Measurements from ENCODE around the gene MRPL24. TPM values are rescaled to one million over a fixed set of nuclear protein-coding genes. Genes with fewer than 3 reads are reported as not detected.

MRPL24 gene
- total and polyA plus RNA-seq, 2 of the 13 experiments (the other 11 are each of a cell fraction or from before 2014, with no cell fraction given): 38.1 to 42.9 TPM

DNA sequence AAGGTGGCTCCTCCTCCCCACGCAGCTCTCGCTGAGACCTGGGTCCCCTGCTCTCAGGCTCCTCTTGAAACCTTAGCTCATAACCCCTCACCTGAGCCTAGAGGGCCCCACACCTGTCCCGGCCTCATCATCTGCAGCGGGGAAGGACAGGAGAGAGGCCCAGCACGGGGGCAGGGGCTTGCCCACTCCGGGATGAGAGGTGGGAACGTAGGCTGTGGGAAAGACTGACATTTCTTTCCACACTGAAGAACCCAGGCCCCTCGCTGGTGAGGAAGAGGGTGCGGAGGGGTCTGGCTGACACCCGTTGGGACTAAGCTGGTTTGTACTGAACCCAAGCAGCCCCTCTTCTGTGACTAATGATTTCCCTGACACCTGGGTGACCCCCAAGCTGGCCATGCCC is 49.7 kb downstream of the MRPL24 start:
- Histone ChIP-seq H3K9ac (ENCODE audit: insufficient read depth, low read depth, low read length) (no peak overlapping the region), H4K20me1 (ENCODE audit: insufficient read depth, low read length) (no peaks in the 10 kb centered on the region), H3K4me2 (ENCODE audit: low read depth, low read length) (no peak overlapping the region), H3K27me3 (ENCODE audit: control insufficient read depth in 1 of 2, insufficient read depth in 2 of 2, low read length in 2 of 2) (peaks cover 14 to 46% of the 10 kb centered on the region in 2 experiments; a peak in 4 of 5 replicates), H3K4me3 (replicated peaks in 1 of 3; ENCODE audit: insufficient read depth in 1 of 3, low read depth in 2 of 3, low read length in 3 of 3) (no peak overlapping the region), H3K4me1 (ENCODE audit: insufficient read depth, low read length) (peaks cover 40% of the 10 kb centered on the region), H3K79me2 (ENCODE audit: insufficient read depth, low read length) (no peaks in the 10 kb centered on the region), H3K27ac (ENCODE audit: extremely low read length, insufficient read depth, low read length) (no peak overlapping the region), H3K9me3 (ENCODE audit: low read length) (no peaks in the 10 kb centered on the region), H2AFZ (ENCODE audit: low read length) (no peak overlapping the region), H3K36me3 (replicated peaks in 1 of 2; ENCODE audit: control insufficient read depth in 1 of 2, insufficient read depth in 2 of 2, low read length in 2 of 2) (no peaks in the 10 kb centered on the region)
- intact Hi-C loops (cut with micrococcal nuclease; ENCODE audit: unreplicated experiment): no loop called here
- CTCF ChIA-PET (ENCODE audit: low intra/inter-chr PET ratio, low total read pairs): interaction anchor here (2.9 to 4.7 kb wide), 2 partner anchors 14 to 35 kb away, joined by 30 to 119 read pairs; partner anchors contain the start of genes CRABP2, ISG20L2 and METTL25B
- in situ Hi-C loops (cut with HindIII; ENCODE audit: extremely low pct_ligation_motif_present, low pct_unique_long_range_greater_than_20kb): loop anchor here (10.0 kb wide), 2 partner anchors 174 to 234 kb away; partner anchors contain the start of genes LRRC71 and NTRK1
- no TSS peak for BruUV-seq (replicated peaks)
- POLR2A ChIA-PET: interaction anchor here (0.7 to 2.0 kb wide), 3 partner anchors 16 to 37 kb away, joined by 3 to 5 read pairs (median 5); partner anchors contain the start of genes ISG20L2 and METTL25B
- FAIRE-seq (no peak), DNase-seq (ENCODE audit: low spot score) (no peak), ATAC-seq (no peak)
- TF ChIP-seq KLF11 (CRISPR knock-in tag; IDR thresholded peaks at IDR 0.05): no peak
- no peak for TF ChIP-seq HES4 (CRISPR knock-in tag; IDR thresholded peaks at IDR 0.05; ENCODE audit: borderline replicate concordance)
- TF ChIP-seq, protein P1, sequence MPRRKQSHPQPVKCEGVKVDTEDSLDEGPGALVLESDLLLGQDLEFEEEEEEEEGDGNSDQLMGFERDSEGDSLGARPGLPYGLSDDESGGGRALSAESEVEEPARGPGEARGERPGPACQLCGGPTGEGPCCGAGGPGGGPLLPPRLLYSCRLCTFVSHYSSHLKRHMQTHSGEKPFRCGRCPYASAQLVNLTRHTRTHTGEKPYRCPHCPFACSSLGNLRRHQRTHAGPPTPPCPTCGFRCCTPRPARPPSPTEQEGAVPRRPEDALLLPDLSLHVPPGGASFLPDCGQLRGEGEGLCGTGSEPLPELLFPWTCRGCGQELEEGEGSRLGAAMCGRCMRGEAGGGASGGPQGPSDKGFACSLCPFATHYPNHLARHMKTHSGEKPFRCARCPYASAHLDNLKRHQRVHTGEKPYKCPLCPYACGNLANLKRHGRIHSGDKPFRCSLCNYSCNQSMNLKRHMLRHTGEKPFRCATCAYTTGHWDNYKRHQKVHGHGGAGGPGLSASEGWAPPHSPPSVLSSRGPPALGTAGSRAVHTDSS (CRISPR knock-in tag; conservative IDR thresholded peaks at IDR 0.05): no peak
- TF ChIP-seq MAF1 (CRISPR knock-in tag; IDR thresholded peaks at IDR 0.05; ENCODE audit: borderline replicate concordance): no peak
- TF ChIP-seq, protein P2, sequence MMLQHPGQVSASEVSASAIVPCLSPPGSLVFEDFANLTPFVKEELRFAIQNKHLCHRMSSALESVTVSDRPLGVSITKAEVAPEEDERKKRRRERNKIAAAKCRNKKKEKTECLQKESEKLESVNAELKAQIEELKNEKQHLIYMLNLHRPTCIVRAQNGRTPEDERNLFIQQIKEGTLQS (CRISPR knock-in tag; IDR thresholded peaks at IDR 0.05): no peak
- no peak for TF ChIP-seq ZMYM4 (CRISPR knock-in tag; IDR thresholded peaks at IDR 0.05)
- TF ChIP-seq ZNF83 (CRISPR knock-in tag; IDR thresholded peaks at IDR 0.05; ENCODE audit: borderline replicate concordance): no peak
- no peak for TF ChIP-seq ZNF10 (CRISPR knock-in tag; IDR thresholded peaks at IDR 0.05; ENCODE audit: borderline replicate concordance, low read depth)
- no peak for TF ChIP-seq ZFP82 (CRISPR knock-in tag; IDR thresholded peaks at IDR 0.05; ENCODE audit: borderline replicate concordance)
- no peak for TF ChIP-seq KMT2B (CRISPR knock-in tag; IDR thresholded peaks at IDR 0.05)
- WGBS (ENCODE audit: low lambda C conversion rate): 17% methylated on average over 1 of the region's 10 CpGs

Measured in HepG2 (cell line).